H9 (cell line): ENCODE data around the gene STX2. TPM values are rescaled to one million over a fixed set of nuclear protein-coding genes. Genes with fewer than 3 reads are reported as not detected.

Experiments used
- DNase-seq: peaks from one replicate; pipeline ENCODE4 v3.0.0-alpha.2; 2017
- H2AFZ ChIP-seq: one replicate; pipeline ENCODE4 v1.6.1; 2013; ENCODE audit warnings: mild to moderate bottlenecking, low read length, control low read depth, moderate library complexity
- H2AK5ac ChIP-seq: 2 replicates; pipeline ENCODE4 v1.6.1; 2013; ENCODE audit warnings: low read length, control low read depth, mixed read lengths; ENCODE audit not compliant: insufficient read length
- H2BK120ac ChIP-seq: one replicate; pipeline ENCODE4 v1.6.1; 2013; ENCODE audit warnings: low read depth, mild to moderate bottlenecking, low read length, control low read depth, inconsistent platforms; ENCODE audit not compliant: poor library complexity, severe bottlenecking
- H2BK12ac ChIP-seq: 2 replicates; pipeline ENCODE4 v1.6.1; 2013; ENCODE audit warnings: low read length, control low read depth, mixed read lengths, low read depth; ENCODE audit not compliant: insufficient read length
- H2BK15ac ChIP-seq: 2 replicates; pipeline ENCODE4 v1.6.1; 2013; ENCODE audit warnings: low read depth, low read length, control low read depth
- H2BK20ac ChIP-seq: one replicate; pipeline ENCODE4 v1.6.1; 2013; ENCODE audit warnings: low read depth, mild to moderate bottlenecking, low read length, control low read depth, inconsistent platforms; ENCODE audit not compliant: poor library complexity, severe bottlenecking
- H2BK5ac ChIP-seq: 2 replicates; pipeline ENCODE4 v1.6.1; 2013; ENCODE audit warnings: low read length, control low read depth, mixed read lengths; ENCODE audit not compliant: insufficient read length
- H3K14ac ChIP-seq: 2 replicates; pipeline ENCODE4 v1.6.1; 2013; ENCODE audit warnings: low read length, control low read depth; ENCODE audit not compliant: insufficient read depth
- H3K18ac ChIP-seq: 2 replicates; pipeline ENCODE4 v1.6.1; 2013; ENCODE audit warnings: low read depth, mild to moderate bottlenecking, mixed read lengths, low read length, control low read depth; ENCODE audit not compliant: insufficient read length
- H3K23ac ChIP-seq: 2 replicates; pipeline ENCODE4 v1.6.1; 2013; ENCODE audit warnings: low read length, control low read depth, mixed read lengths, low read depth; ENCODE audit not compliant: insufficient read length
- H3K23me2 ChIP-seq: 2 replicates; pipeline ENCODE4 v1.6.1; 2013; ENCODE audit warnings: low read depth, mild to moderate bottlenecking, mixed read lengths, low read length, control low read depth; ENCODE audit not compliant: insufficient read length, poor library complexity, severe bottlenecking
- H3K27ac ChIP-seq: 2 replicates; pipeline ENCODE4 v1.5.1; 2013; ENCODE audit warnings: low read length, control low read depth, mixed read lengths, low read depth; ENCODE audit not compliant: insufficient read length
- H3K27me3 ChIP-seq: 2 replicates; pipeline ENCODE4 v1.6.1; 2013; ENCODE audit warnings: low read length, control low read depth, inconsistent platforms; ENCODE audit not compliant: insufficient read depth
- H3K4ac ChIP-seq: 2 replicates; pipeline ENCODE4 v1.6.1; 2013; ENCODE audit warnings: low read depth, mild to moderate bottlenecking, control low read depth, inconsistent platforms, low read length, moderate library complexity
- H3K4me1 ChIP-seq: 2 replicates; pipeline ENCODE4 v1.6.1; 2013; ENCODE audit warnings: low read length, control low read depth, inconsistent platforms; ENCODE audit not compliant: insufficient read depth
- H3K4me2 ChIP-seq: 2 replicates; pipeline ENCODE4 v1.6.1; 2013; ENCODE audit warnings: low read length, control low read depth, mixed read lengths; ENCODE audit not compliant: insufficient read length, insufficient read depth
- H3K56ac ChIP-seq: 2 replicates; pipeline ENCODE4 v1.6.1; 2013; ENCODE audit warnings: low read depth, mild to moderate bottlenecking, mixed read lengths, low read length, control low read depth; ENCODE audit not compliant: insufficient read length
- H3K79me1 ChIP-seq: 2 replicates; pipeline ENCODE4 v1.6.1; 2013; ENCODE audit warnings: low read depth, mild to moderate bottlenecking, moderate library complexity, low read length, control low read depth, inconsistent platforms; ENCODE audit not compliant: insufficient read depth, poor library complexity, severe bottlenecking
- H3K79me2 ChIP-seq: 2 replicates; pipeline ENCODE4 v1.6.1; 2013; ENCODE audit warnings: low read length, control low read depth, inconsistent platforms; ENCODE audit not compliant: insufficient read depth
- H3K9ac ChIP-seq: 2 replicates; pipeline ENCODE4 v1.6.1; 2013; ENCODE audit warnings: low read length, control low read depth, mixed read lengths; ENCODE audit not compliant: insufficient read length; ENCODE audit errors: extremely low read depth
- H3K9me3 ChIP-seq: one replicate; pipeline ENCODE4 v1.6.1; 2013; ENCODE audit warnings: low read depth, low read length, inconsistent platforms; ENCODE audit not compliant: control insufficient read depth
- H3T11ph ChIP-seq: one replicate; pipeline ENCODE4 v1.6.1; 2013; ENCODE audit warnings: mild to moderate bottlenecking, low read length, control low read depth, inconsistent platforms
- H4K20me1 ChIP-seq: one replicate; pipeline ENCODE4 v1.6.1; 2013; ENCODE audit not compliant: control insufficient read depth, insufficient read length, insufficient read depth
- H4K5ac ChIP-seq: 2 replicates; pipeline ENCODE4 v1.6.1; 2013; ENCODE audit warnings: low read depth, mild to moderate bottlenecking, mixed read lengths, low read length, control low read depth; ENCODE audit not compliant: insufficient read length
- H4K8ac ChIP-seq: replicated peaks from 2 replicates; pipeline ENCODE4 v1.6.1; 2013; ENCODE audit warnings: low read length, control low read depth, mixed read lengths, low read depth; ENCODE audit not compliant: insufficient read length
- H4K91ac ChIP-seq: 2 replicates; pipeline ENCODE4 v1.6.1; 2013; ENCODE audit warnings: low read depth, mild to moderate bottlenecking, moderate library complexity, mixed read lengths, low read length, control low read depth; ENCODE audit not compliant: insufficient read length
- H3K27ac Mint-ChIP-seq, 3 experiments: 2 replicates in 2 of 3; 3 replicates in 1 of 3; pipeline ENCODE4 v1.8.0; 2020 to 2021; ENCODE audit warnings: mixed read lengths in 3 of 3, mild to moderate bottlenecking in 1 of 3, moderate library complexity in 1 of 3
- H3K27me3 Mint-ChIP-seq: 2 replicates; pipeline ENCODE4 v1.8.0; 2021; ENCODE audit warnings: low read depth, mild to moderate bottlenecking, moderate library complexity, mixed read lengths
- H3K36me3 Mint-ChIP-seq, 3 experiments: 2 replicates in 2 of 3; 3 replicates in 1 of 3; pipeline ENCODE4 v1.8.0; 2020 to 2021; ENCODE audit warnings: low read depth in 3 of 3, mixed read lengths in 3 of 3; ENCODE audit not compliant: insufficient read depth in 1 of 3
- H3K4me1 Mint-ChIP-seq, 2 experiments: 2 replicates each; pipeline ENCODE4 v1.8.0; 2020; ENCODE audit warnings: mixed read lengths in 2 of 2
- H3K4me3 Mint-ChIP-seq, 2 experiments: 2 replicates in 1 of 2; 3 replicates in 1 of 2; pipeline ENCODE4 v1.8.0; 2020 to 2021; ENCODE audit warnings: mild to moderate bottlenecking in 2 of 2, mixed read lengths in 2 of 2, moderate library complexity in 1 of 2
- H3K9me3 Mint-ChIP-seq, 2 experiments: 2 replicates in 1 of 2; 3 replicates in 1 of 2; pipeline ENCODE4 v1.8.0; 2020; ENCODE audit warnings: mild to moderate bottlenecking in 2 of 2, mixed read lengths in 2 of 2, moderate library complexity in 1 of 2
- CTCF ChIP-seq: fragments of 200-600 bp; sonication (generic); conservative IDR thresholded peaks from 3 replicates; pipeline ENCODE4 v1.8.0; 2021; ENCODE audit warnings: antibody characterized with exemption, mild to moderate bottlenecking
- WGBS: extraction: QIAGEN DNeasy Blood & Tissue Kit; methylation state at CpG from one replicate; pipeline ENCODE4 v1.1.7; 2013; ENCODE audit warnings: missing lambda C conversion rate, low lambda C conversion rate, mixed read lengths; ENCODE audit not compliant: insufficient read length; ENCODE audit errors: extremely low coverage; 5-methylcytosine and 5-hydroxymethylcytosine counted together
- total RNA-seq: library from RNA; stranded (reverse); gene quantifications from 2 replicates; pipeline ENCODE4 v1.2.1, GENCODE V29; 2021

Gene STX2
- total RNA-seq, 1 experiment from 2014 or later, result 19.4 TPM

- no peak overlapping the region for H3K23ac ChIP-seq
- H2BK12ac ChIP-seq, result no peak overlapping the region
- H3K27ac ChIP-seq, result no peak overlapping the region
- peaks cover 0 to 8% (median 7%) of the 10 kb centered on the region in 3 experiments; a peak in 6 of 7 replicates for H3K36me3 Mint-ChIP-seq
- no peak overlapping the region for H4K5ac ChIP-seq
- no peak overlapping the region for H3K9ac ChIP-seq
- H3K27ac Mint-ChIP-seq, result no peak overlapping the region; a peak in 1 of 7 replicates
- peaks cover 9% of the 10 kb centered on the region; the same call in 1 of the 2 replicates for H3K79me2 ChIP-seq
- H4K20me1 ChIP-seq, result no peaks in the 10 kb centered on the region
- peaks cover 6% of the 10 kb centered on the region; the same call in 1 of the 2 replicates for H3K4me1 ChIP-seq
- no peak overlapping the region for H3K56ac ChIP-seq
- no peak overlapping the region for H2BK120ac ChIP-seq
- H3K27me3 ChIP-seq, result no peaks in the 10 kb centered on the region
- H3K4me1 Mint-ChIP-seq, result peaks cover 43 to 59% of the 10 kb centered on the region in 2 experiments
- DNase-seq, result peak; percentile 25
- peaks cover 3% of the 10 kb centered on the region for H3K79me1 ChIP-seq
- no peak overlapping the region for H3K4me2 ChIP-seq
- H3K9me3 ChIP-seq, result no peaks in the 10 kb centered on the region
- peaks cover 0 to 5% of the 10 kb centered on the region in 2 experiments; a peak in 1 of 5 replicates for H3K9me3 Mint-ChIP-seq
- H3K4me3 Mint-ChIP-seq, result no peak overlapping the region
- H2BK20ac ChIP-seq, result no peak overlapping the region
- no peak overlapping the region for H2BK5ac ChIP-seq
- no CpG with 5 or more reads among the region's 4 CpGs for WGBS
- H2AFZ ChIP-seq, result no peak overlapping the region
- no peak overlapping the region for H3K18ac ChIP-seq
- H3K4ac ChIP-seq, result no peak overlapping the region
- no peak overlapping the region for H2BK15ac ChIP-seq
- no peak overlapping the region for H3T11ph ChIP-seq
- no peak overlapping the region for H3K14ac ChIP-seq
- no peak overlapping the region for H4K91ac ChIP-seq
- H3K23me2 ChIP-seq, result no peaks in the 10 kb centered on the region
- H4K8ac ChIP-seq, result no peak overlapping the region
- no peak overlapping the region for H2AK5ac ChIP-seq
- no peak for TF ChIP-seq CTCF
- no peaks in the 10 kb centered on the region for H3K27me3 Mint-ChIP-seq
These were observed 7.8 kb downstream of the STX2 start for GRCh38 chr12:130831246-130831645.
